Stomach (tissue), 4 donors: ENCODE data around the gene ACP1.

ENCODE experiments used
- EP300 ChIP-seq: sonication (generic); formaldehyde crosslinking; IDR thresholded peaks from one replicate; pipeline ENCODE4 v1.6.1; 2017; ENCODE audit warnings: antibody characterized with exemption
- POLR2A ChIP-seq, 4 donors: fragments of 450-650 bp; IDR thresholded peaks; one replicate each; pipeline ENCODE4 v1.6.1; 2016; ENCODE audit warnings: antibody characterized with exemption in 4 of 4, control low read depth in 2 of 4, mild to moderate bottlenecking in 1 of 4, moderate library complexity in 1 of 4
- POLR2AphosphoS5 ChIP-seq, 3 donors: sonication (generic); formaldehyde crosslinking; IDR thresholded peaks; one replicate each; pipeline ENCODE4 v1.6.1; 2016; ENCODE audit warnings: antibody characterized with exemption in 3 of 3
- TF ChIP-seq, protein P1 (sequence below), 7 experiments: fragments of 450-650 bp in 4 of 7; fragments of 200-600 bp in 3 of 7; sonication (generic) in 3 of 7; IDR thresholded peaks; one replicate each; pipeline ENCODE4 v1.5.1; 2016 to 2019; ENCODE audit warnings: antibody characterized with exemption in 7 of 7, control low read depth in 2 of 7, mild to moderate bottlenecking in 1 of 7

DNA sequence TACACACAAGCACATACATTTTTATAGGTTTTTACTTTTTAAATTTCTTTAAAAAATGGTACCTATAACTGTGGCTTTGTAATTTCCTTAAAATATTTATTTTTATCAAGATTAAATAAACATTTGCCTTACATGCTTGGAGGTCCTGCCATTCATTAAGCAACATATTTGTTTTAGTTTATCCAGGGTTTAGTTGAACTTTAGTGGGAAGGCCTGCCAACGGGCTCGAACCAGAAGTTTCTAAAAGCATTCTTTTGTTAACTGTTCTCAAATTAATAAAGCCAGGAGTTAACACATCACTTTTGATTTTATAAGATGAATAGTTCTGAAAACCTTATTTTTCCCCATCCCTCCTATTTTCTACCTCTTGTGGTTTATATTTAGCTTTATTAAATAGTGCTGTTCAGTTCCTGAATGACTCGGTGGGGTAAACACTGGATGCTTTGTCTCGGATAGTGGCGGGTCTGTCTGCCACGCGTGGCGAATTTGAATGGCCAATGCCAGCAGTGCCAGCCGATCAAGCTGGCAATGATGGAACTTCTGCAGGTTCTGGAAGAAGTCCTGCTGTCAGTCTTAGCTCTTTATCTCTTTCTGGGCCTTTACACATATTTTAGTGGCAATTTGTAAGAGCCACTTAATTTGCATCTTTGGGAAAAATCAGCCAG, 33.1 kb upstream of the ACP1 start:
- TF ChIP-seq, protein P1, sequence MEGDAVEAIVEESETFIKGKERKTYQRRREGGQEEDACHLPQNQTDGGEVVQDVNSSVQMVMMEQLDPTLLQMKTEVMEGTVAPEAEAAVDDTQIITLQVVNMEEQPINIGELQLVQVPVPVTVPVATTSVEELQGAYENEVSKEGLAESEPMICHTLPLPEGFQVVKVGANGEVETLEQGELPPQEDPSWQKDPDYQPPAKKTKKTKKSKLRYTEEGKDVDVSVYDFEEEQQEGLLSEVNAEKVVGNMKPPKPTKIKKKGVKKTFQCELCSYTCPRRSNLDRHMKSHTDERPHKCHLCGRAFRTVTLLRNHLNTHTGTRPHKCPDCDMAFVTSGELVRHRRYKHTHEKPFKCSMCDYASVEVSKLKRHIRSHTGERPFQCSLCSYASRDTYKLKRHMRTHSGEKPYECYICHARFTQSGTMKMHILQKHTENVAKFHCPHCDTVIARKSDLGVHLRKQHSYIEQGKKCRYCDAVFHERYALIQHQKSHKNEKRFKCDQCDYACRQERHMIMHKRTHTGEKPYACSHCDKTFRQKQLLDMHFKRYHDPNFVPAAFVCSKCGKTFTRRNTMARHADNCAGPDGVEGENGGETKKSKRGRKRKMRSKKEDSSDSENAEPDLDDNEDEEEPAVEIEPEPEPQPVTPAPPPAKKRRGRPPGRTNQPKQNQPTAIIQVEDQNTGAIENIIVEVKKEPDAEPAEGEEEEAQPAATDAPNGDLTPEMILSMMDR (IDR thresholded peaks at IDR 0.05): no peak
- TF ChIP-seq POLR2AphosphoS5 (IDR thresholded peaks at IDR 0.05) (no peak), POLR2A (IDR thresholded peaks at IDR 0.05) (no peak), EP300 (no peak)
